Heart right ventricle (tissue), 16 donors: Measurements from ENCODE around the gene GRM5. TPM values are rescaled to one million over a fixed set of nuclear protein-coding genes. Genes with fewer than 3 reads are reported as not detected.
"Not testable (repeated sequence)": the region's sequence is repeated elsewhere in the genome, so short reads cannot be mapped to it uniquely, and the experiment has no call there.

Experiments
- ATAC-seq, 8 donors: fragments of 200-7000 bp; cut with Tn5 transposase; one replicate each; pipeline ENCODE4 v1.9.1; 2020; ENCODE audit warnings: mild to moderate bottlenecking in 8 of 8, moderate library complexity in 8 of 8, moderate number of reproducible peaks in 1 of 8
- DNase-seq, 2 donors: peaks; one replicate each; pipeline ENCODE4 v3.0.0-alpha.2; 2020
- H3K27ac ChIP-seq, 10 donors: fragments of 200-600 bp; sonication (generic) in 2 of 10; one replicate each; pipeline versions ENCODE4 v1.5.0 to v1.8.0; 2020 to 2022; ENCODE audit warnings: mild to moderate bottlenecking in 3 of 10
- H3K27me3 ChIP-seq, 7 donors: fragments of 200-600 bp; one replicate each; pipeline ENCODE4 v1.8.0; 2021 to 2022; ENCODE audit warnings: mild to moderate bottlenecking in 2 of 7
- H3K36me3 ChIP-seq, 9 donors: fragments of 200-600 bp; sonication (generic) in 1 of 9; one replicate each; pipeline versions ENCODE4 v1.5.0 to v1.8.0; 2020 to 2022; ENCODE audit warnings: mild to moderate bottlenecking in 2 of 9
- H3K4me1 ChIP-seq, 9 donors: fragments of 200-600 bp; sonication (generic) in 1 of 9; one replicate each; pipeline versions ENCODE4 v1.5.0 to v1.8.0; 2020 to 2022; ENCODE audit warnings: mild to moderate bottlenecking in 4 of 9
- H3K4me3 ChIP-seq, 10 donors: fragments of 200-600 bp; sonication (generic) in 2 of 10; one replicate each; pipeline versions ENCODE4 v1.5.0 to v1.8.0; 2020 to 2022; ENCODE audit warnings: mild to moderate bottlenecking in 7 of 10, moderate library complexity in 2 of 10
- H3K9me3 ChIP-seq, 11 donors: fragments of 200-600 bp in 10 of 11; sonication (generic) in 2 of 11; one replicate each; pipeline versions ENCODE4 v1.5.0 to v1.8.0; 2013 to 2022; ENCODE audit warnings: mild to moderate bottlenecking in 2 of 11, control low read depth in 1 of 11, moderate library complexity in 1 of 11
- WGBS, 2 donors: extraction: QIAGEN DNeasy Blood & Tissue Kit; methylation state at CpG; one replicate each; pipeline ENCODE4 v1.1.7; 2013; ENCODE audit warnings: inconsistent platforms in 1 of 2; 5-methylcytosine and 5-hydroxymethylcytosine counted together
- intact Hi-C, 10 donors: fragments of 100-400 bp; cut with DNase I; formaldehyde crosslinking; loops; one replicate each; pipeline versions ENCODE4 v1.11.1 to v1.14.2; 2022
- polyA plus RNA-seq, 2 donors: library from polyadenylated mRNA; stranded (reverse); fragments of 200-250 nt; gene quantifications; one replicate each; pipeline ENCODE4 v1.2.3, GENCODE V29; 2013
- total RNA-seq, 10 donors: library from RNA; stranded (reverse); fragmentation: NEBNext Ultra II Directional in 3 of 10; extraction: Animal tissue kit (Norgen Biotek cat#: 25700) in 3 of 10; gene quantifications; one replicate each; pipeline versions ENCODE4 v1.2.1 to v1.2.4, GENCODE V29; 2021 to 2023
- TF ChIP-seq, protein P1 (sequence below), 9 donors: fragments of 200-600 bp; sonication (generic) in 2 of 9; IDR thresholded peaks; one replicate each; pipeline versions ENCODE4 v1.5.0 to v1.8.0; 2021 to 2022; ENCODE audit warnings: antibody characterized with exemption in 9 of 9, mild to moderate bottlenecking in 5 of 9, moderate library complexity in 1 of 9
- donor health status: Arrhythmogenic right ventricular cardiomyopathy.
- donor health status: ischemic (EF 13 %, LVEDD 7.1; RV severe dilation, severe dysfunction).
- donor health status: healthy with polysubstance abuse.
- donor health status: DM: no; HTN: yes; CAD: no.
- donor health status: DM: no; HTN: no; CAD: no.
- donor health status: ischemic (EF 25% LVEDD 6.9; RV normal size, moderate dysfunction).
- donor health status: ischemic (EF 25% LVEDD 5.7; RV mildly dilated, moderate dysfunction).
- donor health status: healthy.
- donor health status: DM: yes; HTN: yes; CAD: no.
- donor health status: Ischemic cardiomyopathy.
- donor health status: ischemic (EF 35%, LVEDD 5.7; RV mildly dilated, moderate dysfunction).
- donor health status: nonischemic (EF 11% LVEDD 7.7; RV severe dilation, severe dysfunction).
- donor health status: DM: yes; HTN: yes; CAD: no.
- donor health status: PGD.
- donor health status: ischemic (EF 29% LVEDD 5.4; RV normal size, mild dysfunction).
- donor health status: nonischemic (EF 23%, LVEDD 6.1; RV moderate dilation, normal function).

Gene GRM5
- total and polyA plus RNA-seq, 12 donors = 0.01 to 0.09 (median 0.04) TPM; not detected in 8

- peaks cover 0 to 3% (median 0%) of the 10 kb centered on the region in 9 donors for H3K4me1 ChIP-seq
- intact Hi-C loops = no loop called here
- peaks cover 0 to 54% (median 26%) of the 10 kb centered on the region in 7 donors for H3K27me3 ChIP-seq
- DNase-seq = no peak
- no peak overlapping the region for H3K27ac ChIP-seq
- H3K4me3 ChIP-seq = no peak overlapping the region
- TF ChIP-seq, protein P1, sequence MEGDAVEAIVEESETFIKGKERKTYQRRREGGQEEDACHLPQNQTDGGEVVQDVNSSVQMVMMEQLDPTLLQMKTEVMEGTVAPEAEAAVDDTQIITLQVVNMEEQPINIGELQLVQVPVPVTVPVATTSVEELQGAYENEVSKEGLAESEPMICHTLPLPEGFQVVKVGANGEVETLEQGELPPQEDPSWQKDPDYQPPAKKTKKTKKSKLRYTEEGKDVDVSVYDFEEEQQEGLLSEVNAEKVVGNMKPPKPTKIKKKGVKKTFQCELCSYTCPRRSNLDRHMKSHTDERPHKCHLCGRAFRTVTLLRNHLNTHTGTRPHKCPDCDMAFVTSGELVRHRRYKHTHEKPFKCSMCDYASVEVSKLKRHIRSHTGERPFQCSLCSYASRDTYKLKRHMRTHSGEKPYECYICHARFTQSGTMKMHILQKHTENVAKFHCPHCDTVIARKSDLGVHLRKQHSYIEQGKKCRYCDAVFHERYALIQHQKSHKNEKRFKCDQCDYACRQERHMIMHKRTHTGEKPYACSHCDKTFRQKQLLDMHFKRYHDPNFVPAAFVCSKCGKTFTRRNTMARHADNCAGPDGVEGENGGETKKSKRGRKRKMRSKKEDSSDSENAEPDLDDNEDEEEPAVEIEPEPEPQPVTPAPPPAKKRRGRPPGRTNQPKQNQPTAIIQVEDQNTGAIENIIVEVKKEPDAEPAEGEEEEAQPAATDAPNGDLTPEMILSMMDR (IDR thresholded peaks at IDR 0.05) = no peak
- no peaks in the 10 kb centered on the region for H3K9me3 ChIP-seq
- H3K36me3 ChIP-seq = no peaks in the 10 kb centered on the region
- 27 to 33% methylated on average over 6 of the region's 6 CpGs for WGBS, 2 donors
- ATAC-seq = no peak
These were observed 716 bp downstream of the GRM5 start for GRCh38 chr11:89065066-89065465.

DNA sequence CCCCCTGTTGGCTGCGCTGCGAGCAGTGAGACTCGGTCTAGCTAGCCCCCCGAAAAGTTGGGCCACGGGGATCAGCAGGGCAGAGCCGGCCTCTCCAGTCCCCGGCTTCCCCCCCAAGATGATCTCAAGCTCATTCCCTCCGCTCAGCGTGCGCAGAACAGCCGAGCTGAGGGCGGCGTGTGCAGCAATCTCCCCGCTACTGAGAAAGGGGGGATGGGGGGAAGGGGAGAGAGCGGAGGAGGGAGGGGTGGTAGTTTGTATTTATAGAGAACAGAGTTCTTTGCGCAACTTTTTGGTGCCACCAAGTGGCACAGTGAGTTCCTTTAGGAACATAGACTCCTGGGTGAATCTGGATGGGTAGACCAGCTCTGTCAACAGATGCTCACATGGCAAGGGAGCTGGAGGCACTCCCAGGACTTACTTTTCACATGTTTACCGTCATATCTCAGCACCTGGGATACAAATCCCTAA, 2.3 kb downstream of the GRM5 start:
- ATAC-seq, H3K36me3 ChIP-seq, H3K4me1 ChIP-seq, H3K4me3 ChIP-seq, H3K27ac ChIP-seq, H3K9me3 ChIP-seq, intact Hi-C loops, DNase-seq: not testable (repeated sequence)
- peaks cover 0 to 54% (median 26%) of the 10 kb centered on the region in 7 donors for H3K27me3 ChIP-seq
- WGBS, 2 donors = 7% methylated on average over 17 of the region's 17 CpGs

DNA sequence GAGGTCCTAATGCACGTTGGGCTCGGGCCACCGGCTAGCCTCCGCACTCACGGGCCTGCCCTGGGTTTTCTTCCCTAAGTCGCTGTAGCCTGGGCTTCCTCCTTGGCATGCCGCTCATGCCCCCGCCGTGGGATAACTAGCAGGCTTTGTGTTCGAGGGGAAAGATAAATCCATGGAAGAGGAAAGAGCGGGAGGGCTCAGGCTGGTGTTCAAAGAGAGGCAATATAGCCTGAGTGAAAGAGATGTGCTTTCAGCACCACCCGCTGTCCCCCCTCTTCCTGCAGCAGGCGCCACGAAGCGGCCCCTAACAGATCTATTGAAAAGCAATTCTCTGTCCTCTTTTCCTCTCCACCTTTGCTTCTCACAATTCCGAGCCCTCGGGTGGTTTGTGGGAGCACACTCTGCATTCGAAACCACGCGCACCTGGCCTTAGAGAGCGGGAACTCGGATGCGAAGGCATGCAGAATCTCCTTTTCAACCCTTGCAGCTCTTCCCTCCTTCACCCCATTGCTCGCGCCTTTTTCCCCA, 2.9 kb downstream of the GRM5 start:
- DNase-seq, H3K4me1 ChIP-seq, ATAC-seq, intact Hi-C loops, H3K36me3 ChIP-seq, H3K9me3 ChIP-seq, H3K27ac ChIP-seq, H3K4me3 ChIP-seq: not testable (repeated sequence)
- WGBS, 2 donors = 5 to 7% methylated on average over 21 to 22 of the region's 25 CpGs
- peaks cover 0 to 54% (median 26%) of the 10 kb centered on the region in 7 donors for H3K27me3 ChIP-seq

DNA sequence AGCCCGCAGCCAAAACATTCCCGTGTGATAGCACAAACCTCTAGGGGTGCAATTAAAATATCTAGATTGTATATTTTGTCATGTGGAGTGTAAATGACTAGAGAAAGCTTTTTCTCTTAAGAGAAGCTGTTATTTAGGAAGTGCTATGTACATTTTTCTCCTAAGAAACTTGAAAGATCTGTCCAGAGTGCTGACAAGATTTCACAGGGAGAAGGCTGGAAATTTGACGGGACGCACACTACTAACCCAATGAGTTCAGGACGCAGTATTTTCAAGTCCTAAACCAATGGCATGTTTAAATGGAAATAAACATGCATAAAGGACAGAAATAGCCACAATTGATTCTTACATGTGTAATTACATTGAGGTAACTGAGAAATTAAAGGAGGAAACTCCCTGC, 3.9 kb downstream of the GRM5 start:
- ATAC-seq, H3K4me1 ChIP-seq, H3K27ac ChIP-seq, DNase-seq, H3K9me3 ChIP-seq, H3K4me3 ChIP-seq, H3K36me3 ChIP-seq, intact Hi-C loops: not testable (repeated sequence)
- WGBS, 2 donors = 28 to 29% methylated on average over 5 of the region's 5 CpGs
- peaks cover 0 to 48% (median 26%) of the 10 kb centered on the region in 7 donors for H3K27me3 ChIP-seq

GRCh38 chr11:89057406-89057805, 8.4 kb downstream of the GRM5 start:
- H3K36me3 ChIP-seq, H3K9me3 ChIP-seq, ATAC-seq, H3K4me3 ChIP-seq, H3K27me3 ChIP-seq, DNase-seq, H3K4me1 ChIP-seq, intact Hi-C loops, H3K27ac ChIP-seq: not testable (repeated sequence)
- 74 to 81% methylated on average over 1 of the region's 1 CpG for WGBS, 2 donors

GRCh38 chr11:89052220-89052619, 13.6 kb downstream of the GRM5 start:
- H3K27ac ChIP-seq = no peak overlapping the region
- TF ChIP-seq, protein P1 (IDR thresholded peaks at IDR 0.05) = no peak
- ATAC-seq = no peak

GRCh38 chr11:89047159-89047558, 18.6 kb downstream of the GRM5 start:
- 81 to 82% methylated on average over 4 of the region's 4 CpGs for WGBS, 2 donors
- not testable (repeated sequence) for ATAC-seq, H3K27ac ChIP-seq

More at GRCh38 chr11:89052220-89052619, 13.6 kb downstream of the GRM5 start:
- Histone ChIP-seq H3K9me3 (peaks cover 0 to 5% (median 0%) of the 10 kb centered on the region in 11 donors), H3K36me3 (no peaks in the 10 kb centered on the region), H3K4me3 (no peak overlapping the region), H3K4me1 (no peaks in the 10 kb centered on the region), H3K27me3 (no peaks in the 10 kb centered on the region)
- 66 to 76% methylated on average over 4 of the region's 4 CpGs for WGBS, 2 donors
- no peak for DNase-seq
- intact Hi-C loops = no loop called here

GRCh38 chr11:89043861-89044588, 21.8 kb downstream of the GRM5 start:
- DNase-seq, intact Hi-C loops, ATAC-seq, H3K9me3 ChIP-seq, H3K4me3 ChIP-seq, H3K36me3 ChIP-seq, H3K4me1 ChIP-seq, H3K27me3 ChIP-seq, H3K27ac ChIP-seq: not testable (repeated sequence)
- 75 to 83% methylated on average over 6 of the region's 6 CpGs for WGBS, 2 donors

More at GRCh38 chr11:89047159-89047558, 18.6 kb downstream of the GRM5 start:
- intact Hi-C loops, DNase-seq, H3K27me3 ChIP-seq, H3K4me1 ChIP-seq, H3K9me3 ChIP-seq, H3K4me3 ChIP-seq, H3K36me3 ChIP-seq: not testable (repeated sequence)

- H3K27ac ChIP-seq, H3K36me3 ChIP-seq, ATAC-seq, H3K4me1 ChIP-seq, H3K9me3 ChIP-seq, DNase-seq, H3K4me3 ChIP-seq, intact Hi-C loops, H3K27me3 ChIP-seq: not testable (repeated sequence)
- 83 to 90% methylated on average over 2 of the region's 2 CpGs for WGBS, 2 donors
These were observed 36.1 kb downstream of the GRM5 start for GRCh38 chr11:89029671-89030070.
